ENCODE results near the gene KIF13A.
"Not testable (repeated sequence)": the region's sequence is repeated elsewhere in the genome, so short reads cannot be mapped to it uniquely, and the experiment has no call there.

The KIF13A gene

GRCh38 chr6:17932330-17932852 lies 55.0 kb downstream of the KIF13A start:
- DNase-seq (ENCODE audit: low spot score): peak; percentile 7

DNA sequence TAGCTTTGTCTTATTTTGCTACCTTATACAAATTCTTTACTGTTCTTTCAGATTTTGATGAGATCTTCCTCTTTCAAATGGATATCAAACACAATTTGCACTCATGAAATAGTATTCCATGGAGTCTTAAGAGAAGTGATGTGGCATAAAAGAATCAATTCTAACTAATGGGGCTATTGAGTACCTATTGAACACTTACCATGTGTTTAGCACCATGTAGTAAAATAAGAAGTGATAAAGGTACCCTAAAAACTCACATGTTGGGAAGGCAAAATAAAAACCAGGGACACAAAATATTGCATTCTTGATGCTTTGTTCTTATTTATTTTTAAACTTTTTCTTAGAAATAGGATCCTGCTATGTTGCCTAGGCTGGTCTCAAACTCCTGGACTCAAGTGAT lies 56.2 kb downstream of the KIF13A start:
- DNase-seq (ENCODE audit: low spot score): no peak

DNA sequence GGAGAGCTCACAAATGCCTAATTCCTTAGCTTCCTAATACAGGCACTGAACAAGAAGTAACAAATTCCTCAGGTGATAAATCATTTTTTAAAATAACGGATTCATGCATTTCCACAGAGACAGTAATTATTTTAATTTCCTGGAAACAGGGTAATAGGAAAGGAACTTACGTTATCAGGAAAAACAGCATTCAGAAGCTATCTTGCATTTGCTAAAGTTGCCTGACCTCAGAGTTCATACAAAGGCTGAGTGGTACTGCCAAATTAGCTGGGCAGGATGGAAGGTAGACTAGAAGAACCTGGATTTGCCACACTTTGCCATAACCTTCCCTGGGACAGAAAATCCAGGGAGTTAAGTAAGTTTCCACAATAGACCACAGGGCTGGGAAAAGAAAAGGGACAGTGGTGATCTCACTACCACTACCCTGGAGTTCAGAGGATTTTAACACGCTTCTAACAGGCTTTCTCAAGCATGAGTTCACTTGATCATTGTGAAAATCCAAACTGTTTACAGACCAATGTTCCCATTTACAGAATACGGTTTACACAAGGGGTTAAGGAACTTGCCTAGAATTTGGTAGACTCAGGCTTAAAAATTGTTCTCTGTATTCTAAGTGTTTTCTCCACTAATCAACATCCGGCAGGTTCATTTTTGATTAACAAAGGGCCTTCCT lies 57.0 kb downstream of the KIF13A start:
- DNase-seq (ENCODE audit: low spot score): no peak

- DNase-seq (ENCODE audit: low spot score): no peak
Measured at GRCh38 chr6:17928514-17929430, 58.7 kb downstream of the KIF13A start.

DNA sequence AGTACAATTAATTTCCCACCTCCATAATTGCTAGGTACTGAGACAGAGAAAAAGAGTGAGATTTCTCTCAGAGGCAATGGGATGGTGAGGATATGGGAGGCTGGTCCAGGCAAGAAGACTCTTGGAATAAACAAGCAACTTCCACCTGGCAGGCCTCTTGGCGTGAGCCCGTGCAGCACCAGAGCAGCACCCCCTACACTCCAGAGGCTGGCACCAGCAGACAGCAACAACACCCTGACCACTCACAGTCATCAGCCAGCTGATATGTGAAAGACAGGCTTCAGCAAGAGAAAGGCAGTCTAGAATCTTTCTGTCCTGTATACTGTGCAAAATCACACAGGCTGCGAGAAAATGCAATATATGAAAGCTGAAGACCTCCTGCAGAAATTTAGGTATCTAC lies 59.7 kb downstream of the KIF13A start:
- DNase-seq (ENCODE audit: low spot score): no peak

DNA sequence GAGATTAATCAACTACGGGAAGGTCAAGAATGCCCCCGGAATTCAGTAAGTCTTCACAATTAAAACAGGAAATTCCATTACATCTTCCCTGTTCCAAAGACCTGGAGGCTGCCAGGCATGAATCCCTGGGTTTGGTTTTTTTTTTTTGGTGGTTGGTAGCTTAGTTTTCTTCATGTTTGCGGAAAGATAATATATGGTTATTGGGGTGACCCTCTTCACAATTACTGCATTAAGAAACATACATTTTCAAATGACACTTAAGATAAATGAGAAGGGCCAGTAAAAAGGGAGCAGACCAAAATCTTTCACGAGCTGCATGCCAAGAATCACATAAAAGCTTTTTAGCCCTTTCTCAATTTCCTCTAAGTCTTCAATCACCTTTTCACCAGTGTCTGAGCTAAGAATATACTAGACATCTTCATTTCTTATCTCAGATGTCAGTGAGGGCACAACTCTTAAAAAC lies 64.0 kb downstream of the KIF13A start:
- DNase-seq (ENCODE audit: low spot score): no peak

DNA sequence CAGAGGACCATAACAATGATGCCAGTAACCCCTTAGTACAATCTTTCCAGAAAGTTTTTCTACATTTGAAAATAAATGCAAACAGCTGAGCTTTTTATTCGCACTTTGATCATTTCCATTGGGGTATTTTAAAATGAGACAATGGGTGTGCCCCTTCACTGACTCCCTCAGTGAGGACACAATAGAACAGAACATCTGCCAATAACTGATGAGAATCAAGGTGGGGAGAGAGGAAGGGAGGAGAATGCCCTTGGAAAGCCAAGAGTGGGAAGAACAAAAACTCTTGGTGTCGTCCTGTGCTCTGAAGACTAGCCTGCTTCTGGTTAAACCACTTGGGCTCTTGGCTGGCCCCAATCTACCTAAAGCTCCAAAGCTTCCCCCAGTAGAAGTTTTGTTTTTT lies 66.0 kb downstream of the KIF13A start:
- DNase-seq (ENCODE audit: low spot score): no peak

GRCh38 chr6:17919496-17919895 lies 67.9 kb downstream of the KIF13A start:
- DNase-seq (ENCODE audit: low spot score): no peak

GRCh38 chr6:17917837-17918763 lies 69.3 kb downstream of the KIF13A start:
- no peak for DNase-seq (ENCODE audit: low spot score)

- no peak for DNase-seq (ENCODE audit: low spot score)
Measured at GRCh38 chr6:17914651-17915050, 72.8 kb downstream of the KIF13A start.

DNA sequence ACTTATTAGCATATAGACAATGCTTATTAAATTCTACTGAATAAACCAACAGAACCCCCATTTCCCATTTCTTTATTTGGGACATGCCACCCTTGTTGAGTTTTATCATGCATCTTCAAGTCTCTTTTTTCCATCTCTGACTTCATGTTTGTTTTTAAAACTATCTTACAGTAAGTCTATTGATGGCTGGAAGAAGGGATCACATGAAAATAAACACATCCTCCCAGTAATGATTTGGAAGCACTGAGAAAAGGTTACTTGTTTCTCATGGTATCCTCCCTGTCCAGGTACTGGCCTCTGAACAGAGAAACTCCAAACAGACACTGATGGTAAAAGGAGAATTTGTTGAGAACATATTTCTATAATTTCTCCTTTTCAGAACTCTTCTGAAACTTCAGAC lies 74.9 kb downstream of the KIF13A start:
- no peak for DNase-seq (ENCODE audit: low spot score)

GRCh38 chr6:17911656-17912055 lies 75.8 kb downstream of the KIF13A start:
- not testable (repeated sequence) for DNase-seq (ENCODE audit: low spot score)

GRCh38 chr6:17910189-17910588 lies 77.2 kb downstream of the KIF13A start:
- DNase-seq (ENCODE audit: low spot score): no peak

DNA sequence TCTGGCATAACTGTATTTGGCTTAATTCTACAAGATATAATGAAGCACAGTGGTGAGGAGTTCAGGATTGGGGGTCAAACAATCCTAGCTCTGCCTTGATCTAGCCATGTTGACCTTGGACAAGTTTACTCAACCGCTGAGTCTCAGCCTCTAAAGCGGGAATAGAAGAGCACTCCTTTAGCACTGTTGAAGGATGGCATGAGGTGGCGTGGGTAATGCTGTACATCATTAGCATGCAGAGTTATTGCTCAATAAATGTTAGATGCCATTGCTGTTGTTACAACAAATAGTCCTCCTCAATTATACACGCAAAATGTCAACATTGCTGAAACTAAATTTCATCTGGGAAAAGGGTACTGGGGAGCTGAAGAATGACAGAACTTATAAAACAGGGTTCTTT lies 78.6 kb downstream of the KIF13A start:
- DNase-seq (ENCODE audit: low spot score): no peak

DNA sequence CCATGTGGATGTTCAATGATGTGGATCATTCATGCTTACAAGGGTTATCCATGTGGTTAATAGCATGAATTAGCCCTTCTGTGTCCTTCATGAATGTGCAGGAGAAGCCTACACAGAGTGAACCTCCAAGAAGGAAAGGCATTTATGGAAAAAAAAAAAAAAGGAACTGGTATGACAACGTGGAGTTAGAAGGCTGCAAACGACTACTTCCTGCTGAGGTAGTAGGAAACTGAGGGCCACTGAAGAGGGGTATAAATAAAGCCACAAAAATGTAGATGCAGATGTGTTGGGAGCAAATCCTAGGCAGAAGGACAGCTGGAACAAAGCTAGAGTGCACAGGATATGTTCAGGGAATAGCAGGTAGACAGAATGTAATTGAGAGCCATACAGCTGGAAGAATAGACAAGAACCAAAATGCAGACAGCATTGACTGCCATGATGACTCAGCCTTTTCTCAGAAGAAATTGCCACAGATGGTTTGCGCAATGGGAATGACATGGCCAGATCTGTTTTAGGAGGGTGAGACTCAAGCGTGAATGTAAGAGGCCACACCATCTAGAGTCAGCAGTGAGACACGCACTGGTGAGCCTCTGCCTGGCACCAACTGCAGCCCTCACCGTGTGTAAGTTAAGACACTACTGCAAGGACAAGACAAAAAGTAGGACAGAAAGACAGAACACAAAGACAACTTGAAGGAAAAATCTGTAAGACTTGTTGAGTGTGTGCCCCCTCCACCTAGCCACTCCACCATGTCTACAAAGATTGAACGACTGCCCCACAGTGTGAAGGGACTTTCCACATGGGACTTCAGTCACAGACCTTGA lies 79.8 kb downstream of the KIF13A start:
- no peak for DNase-seq (ENCODE audit: low spot score)

GRCh38 chr6:17905611-17906592 lies 81.5 kb downstream of the KIF13A start:
- DNase-seq (ENCODE audit: low spot score): no peak

DNA sequence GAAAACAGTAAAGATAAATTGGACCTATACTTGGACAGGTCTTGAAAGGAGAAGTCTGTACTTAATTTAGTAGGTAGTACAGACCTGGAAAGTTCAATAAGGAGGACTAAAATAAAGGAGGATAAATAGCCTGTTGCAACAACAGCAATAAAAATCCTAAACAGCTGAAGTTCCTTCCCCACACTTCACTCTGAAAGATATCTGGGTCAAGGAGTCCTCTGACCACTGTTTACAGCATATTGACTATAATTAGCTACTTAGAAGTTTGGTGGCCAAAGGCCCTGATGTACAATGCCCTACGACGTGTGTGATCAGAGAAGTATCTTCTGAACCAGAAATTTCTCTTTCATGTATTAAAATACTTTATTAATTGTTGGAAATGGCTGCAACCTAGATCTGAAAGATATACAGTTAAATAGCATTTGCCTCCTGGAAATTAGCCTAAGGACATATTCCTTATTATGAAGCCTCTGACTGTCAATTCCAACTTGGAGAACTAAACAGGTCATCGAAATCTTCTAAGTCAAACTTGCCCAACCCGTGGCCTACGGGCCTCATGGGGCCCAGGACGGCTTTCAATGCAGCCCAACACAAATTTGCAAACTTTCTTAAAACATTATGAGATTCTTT lies 82.8 kb downstream of the KIF13A start:
- DNase-seq (ENCODE audit: low spot score): no peak

- DNase-seq (ENCODE audit: low spot score): no peak
Measured at GRCh38 chr6:17902974-17903373, 84.5 kb downstream of the KIF13A start.

GRCh38 chr6:17901493-17901892 lies 85.9 kb downstream of the KIF13A start:
- no peak for DNase-seq (ENCODE audit: low spot score)
